ENCODE results near the gene DLEC1.
"Not testable (repeated sequence)": the region's sequence is repeated elsewhere in the genome, so short reads cannot be mapped to it uniquely, and the experiment has no call there.

Gene DLEC1

DNA sequence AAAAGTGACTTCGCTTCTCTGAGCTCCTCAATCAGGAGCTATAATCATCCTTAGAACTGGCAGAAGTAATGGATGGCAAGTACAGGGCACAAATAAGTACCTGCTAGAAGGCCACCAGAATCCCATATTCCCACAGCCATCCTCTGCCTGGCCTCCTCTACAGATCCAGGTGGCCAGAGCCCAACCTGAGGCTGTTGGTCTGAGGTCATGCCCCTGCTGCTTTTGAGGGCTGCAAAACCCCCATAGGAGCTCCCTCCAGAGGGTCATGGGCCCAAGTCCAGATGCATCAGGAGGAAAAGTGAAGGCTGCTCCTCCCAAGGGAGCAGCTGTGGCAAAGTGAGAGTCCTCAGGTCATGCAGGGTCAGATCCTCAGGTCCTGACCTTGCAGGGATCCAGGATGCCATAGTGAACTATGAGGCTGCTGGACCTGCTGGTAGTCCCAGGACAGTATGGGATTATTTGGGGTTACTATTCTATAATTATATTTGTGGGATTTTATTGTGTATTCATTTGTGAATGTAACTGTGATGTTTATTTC lies 6.6 kb upstream of the DLEC1 start:
- H3K4me3 ChIP-seq (ENCODE audit: low read length) = no peak overlapping the region

GRCh38 chr3:38033586-38033985 lies 5.4 kb upstream of the DLEC1 start:
- not testable (repeated sequence) for DNase-seq (ENCODE audit: low read depth); H3K4me3 ChIP-seq (ENCODE audit: low read length)

More for the DNA sequence above, 6.6 kb upstream of the DLEC1 start:
- DNase-seq (ENCODE audit: low read depth) = no peak
- TF ChIP-seq, protein P1, sequence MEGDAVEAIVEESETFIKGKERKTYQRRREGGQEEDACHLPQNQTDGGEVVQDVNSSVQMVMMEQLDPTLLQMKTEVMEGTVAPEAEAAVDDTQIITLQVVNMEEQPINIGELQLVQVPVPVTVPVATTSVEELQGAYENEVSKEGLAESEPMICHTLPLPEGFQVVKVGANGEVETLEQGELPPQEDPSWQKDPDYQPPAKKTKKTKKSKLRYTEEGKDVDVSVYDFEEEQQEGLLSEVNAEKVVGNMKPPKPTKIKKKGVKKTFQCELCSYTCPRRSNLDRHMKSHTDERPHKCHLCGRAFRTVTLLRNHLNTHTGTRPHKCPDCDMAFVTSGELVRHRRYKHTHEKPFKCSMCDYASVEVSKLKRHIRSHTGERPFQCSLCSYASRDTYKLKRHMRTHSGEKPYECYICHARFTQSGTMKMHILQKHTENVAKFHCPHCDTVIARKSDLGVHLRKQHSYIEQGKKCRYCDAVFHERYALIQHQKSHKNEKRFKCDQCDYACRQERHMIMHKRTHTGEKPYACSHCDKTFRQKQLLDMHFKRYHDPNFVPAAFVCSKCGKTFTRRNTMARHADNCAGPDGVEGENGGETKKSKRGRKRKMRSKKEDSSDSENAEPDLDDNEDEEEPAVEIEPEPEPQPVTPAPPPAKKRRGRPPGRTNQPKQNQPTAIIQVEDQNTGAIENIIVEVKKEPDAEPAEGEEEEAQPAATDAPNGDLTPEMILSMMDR (conservative IDR thresholded peaks at IDR 0.05; ENCODE audit: low read length) = no peak

DNA sequence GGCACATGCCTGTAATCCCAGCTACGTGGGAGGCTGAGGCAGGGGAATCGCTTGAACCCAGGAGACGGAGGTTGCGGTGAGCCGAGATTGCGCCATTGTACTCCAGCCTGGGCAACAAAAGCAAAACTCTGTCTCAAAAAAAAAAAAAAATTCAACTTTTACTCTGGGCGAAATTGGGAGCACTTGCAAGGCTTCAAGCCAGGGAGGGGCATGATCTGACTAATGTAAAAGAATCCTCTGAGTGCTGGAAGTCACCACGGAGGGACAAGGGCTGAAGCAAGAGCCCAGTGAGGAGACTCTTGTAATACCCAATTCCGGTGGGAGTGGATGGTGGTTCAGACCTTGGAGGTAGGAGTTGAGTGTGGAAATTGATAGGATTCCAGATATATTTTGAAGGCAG lies 4.7 kb upstream of the DLEC1 start:
- DNase-seq (ENCODE audit: low read depth); H3K4me3 ChIP-seq (ENCODE audit: low read length): not testable (repeated sequence)

GRCh38 chr3:38036286-38036685 lies 2.7 kb upstream of the DLEC1 start:
- no peak for DNase-seq (ENCODE audit: low read depth)
- H3K4me3 ChIP-seq (ENCODE audit: low read length) = no peak overlapping the region
- TF ChIP-seq, protein P1 (conservative IDR thresholded peaks at IDR 0.05; ENCODE audit: low read length) = no peak

- TF ChIP-seq, protein P1 (conservative IDR thresholded peaks at IDR 0.05; ENCODE audit: low read length) = no peak
- no peak overlapping the region for H3K4me3 ChIP-seq (ENCODE audit: low read length)
- DNase-seq (ENCODE audit: low read depth) = no peak
These were observed 2.1 kb upstream of the DLEC1 start for GRCh38 chr3:38036906-38037305.

DNA sequence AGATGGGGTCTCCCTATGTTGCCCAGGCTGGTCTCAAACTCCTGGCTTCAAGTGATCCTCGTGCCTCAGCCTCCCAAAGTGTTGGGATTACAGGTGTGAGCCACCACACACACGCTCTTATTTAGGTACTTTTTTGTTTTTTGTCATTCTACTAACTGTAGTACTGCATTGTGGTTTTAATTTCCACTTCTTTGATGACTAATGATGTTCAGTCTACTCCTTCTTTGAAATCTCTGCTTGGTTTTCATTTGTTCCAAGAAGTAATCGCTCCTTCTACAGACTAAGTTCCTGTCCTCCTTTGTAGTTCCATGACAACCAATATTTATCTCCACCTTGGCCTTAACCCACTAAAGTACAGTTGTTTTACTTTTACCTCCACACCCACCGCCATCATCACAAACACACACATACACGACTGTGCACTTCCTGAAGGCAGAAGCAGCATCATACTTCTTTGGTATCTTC lies 529 bp upstream of the DLEC1 start:
- H3K4me3 ChIP-seq (ENCODE audit: low read length) = no peak overlapping the region
- TF ChIP-seq, protein P1 (conservative IDR thresholded peaks at IDR 0.05; ENCODE audit: low read length) = no peak
- DNase-seq (ENCODE audit: low read depth) = no peak

GRCh38 chr3:38039899-38040261 lies 872 bp downstream of the DLEC1 start:
- TF ChIP-seq, protein P1 (conservative IDR thresholded peaks at IDR 0.05; ENCODE audit: low read length) = peak; percentile 22; the same call in 1 of the 2 replicates
- DNase-seq (ENCODE audit: low read depth) = peak; percentile 44
- H3K4me3 ChIP-seq (ENCODE audit: low read length) = no peak overlapping the region

DNA sequence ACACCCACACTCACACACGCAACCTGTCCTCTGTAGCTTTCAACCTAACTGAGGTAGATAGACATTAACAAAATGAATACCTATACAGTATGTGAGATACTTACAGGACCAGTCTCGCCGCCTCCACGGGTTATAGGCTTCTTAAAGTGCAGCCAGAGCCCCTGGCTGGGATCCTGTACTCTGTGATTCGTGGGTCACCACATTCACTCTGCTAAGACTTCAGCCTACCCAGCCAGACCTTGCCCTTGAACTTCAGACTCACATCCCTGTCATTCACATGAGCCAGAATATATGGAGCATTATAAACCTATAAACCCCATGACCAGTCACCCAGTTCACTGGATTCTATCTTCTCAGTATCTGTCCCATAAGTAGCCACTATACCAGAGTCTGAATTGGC lies 1.4 kb downstream of the DLEC1 start:
- TF ChIP-seq, protein P1 (conservative IDR thresholded peaks at IDR 0.05; ENCODE audit: low read length) = no peak
- H3K4me3 ChIP-seq (ENCODE audit: low read length) = no peak overlapping the region
- no peak for DNase-seq (ENCODE audit: low read depth)

All from AG10803 (cell line).